CD4-positive, alpha-beta T cell treated with Interleukin-15 for 4 hours (primary cell): ENCODE results near the gene FGD5.

Source experiments
- DNase-seq: peaks from one replicate; pipeline ENCODE4 v3.0.0-alpha.2; 2020; ENCODE audit warnings: low spot score

FGD5 gene

GRCh38 chr3:14907043-14907966 is 88.5 kb downstream of the FGD5 start:
- no peak for DNase-seq

DNA sequence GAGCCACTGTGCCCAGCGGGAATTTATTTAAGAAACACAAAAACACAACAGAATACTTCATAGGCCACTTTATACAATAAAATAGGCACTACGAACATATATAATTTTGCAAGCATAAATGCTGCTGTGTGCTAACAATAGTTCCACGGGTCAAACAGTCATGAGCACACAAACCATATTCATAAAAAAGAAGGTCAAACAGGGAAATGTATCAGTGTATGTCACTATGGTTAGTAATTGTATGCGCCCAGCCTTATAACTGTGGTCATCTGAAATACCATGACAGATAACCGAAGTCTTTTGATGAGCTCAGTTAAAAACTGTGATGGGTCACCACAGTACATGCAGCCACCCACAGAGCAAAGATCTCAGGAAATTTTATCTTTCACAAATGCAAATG is 90.5 kb downstream of the FGD5 start:
- DNase-seq = no peak

DNA sequence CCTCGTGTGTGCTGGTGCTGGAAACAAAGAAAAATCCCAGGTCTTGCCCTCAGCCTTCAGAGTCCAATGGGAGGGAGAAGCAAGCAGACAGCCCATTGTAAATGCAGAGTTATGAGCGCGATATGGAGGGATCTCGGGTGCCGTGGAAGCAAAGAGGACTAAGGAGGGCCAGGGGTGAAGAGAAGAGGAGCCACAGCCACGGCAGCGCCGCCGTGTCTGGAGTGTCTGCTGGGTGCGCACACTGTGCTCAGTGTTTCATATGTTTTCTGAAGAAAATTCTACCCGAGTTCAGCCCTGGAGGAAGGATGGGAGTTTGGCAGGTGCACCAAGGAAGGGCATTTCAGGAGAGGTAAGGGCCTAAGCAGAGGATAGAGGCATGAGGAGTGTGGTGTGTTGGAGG is 92.9 kb downstream of the FGD5 start:
- DNase-seq = no peak

DNA sequence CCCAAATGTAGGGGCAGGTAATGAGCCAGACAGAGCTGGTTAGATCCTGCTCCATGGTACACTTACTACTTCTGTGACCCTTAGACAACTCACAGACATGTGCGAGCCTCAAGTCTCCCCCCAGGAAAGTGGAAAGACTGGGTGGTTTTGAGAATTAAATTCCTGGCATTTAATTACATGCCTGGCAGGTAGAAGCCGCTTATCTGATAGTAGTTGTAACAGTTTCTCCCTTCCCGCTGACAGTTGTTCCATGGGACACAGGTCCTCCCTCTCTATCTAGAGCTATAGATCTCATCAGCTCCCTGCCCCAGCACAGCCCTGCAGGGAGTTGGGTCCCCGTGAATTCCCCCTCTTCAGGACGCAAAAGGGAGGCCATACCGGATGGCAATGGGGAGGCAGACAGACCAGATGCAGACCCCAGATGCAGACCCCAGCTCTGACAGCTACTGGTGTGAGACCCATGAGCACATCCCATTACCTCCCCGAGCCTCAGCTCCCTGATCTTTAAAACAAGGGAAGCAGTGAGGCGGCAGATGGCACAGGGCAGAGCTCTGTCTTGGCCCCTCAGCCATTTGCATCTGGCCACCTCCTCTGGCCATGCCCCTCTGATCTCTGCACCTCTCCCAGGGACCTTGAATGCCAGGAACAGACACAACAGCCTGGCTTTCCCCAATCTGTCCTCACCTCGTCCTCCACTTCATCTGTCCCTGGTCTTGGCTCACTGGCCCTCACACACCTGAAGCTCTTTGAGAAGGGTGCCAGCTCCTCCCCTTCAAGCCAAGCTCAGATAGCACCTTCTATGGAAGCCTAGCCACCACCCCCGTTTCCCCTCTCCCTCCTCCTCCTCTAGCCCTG is 94.5 kb downstream of the FGD5 start:
- DNase-seq = no peak

DNA sequence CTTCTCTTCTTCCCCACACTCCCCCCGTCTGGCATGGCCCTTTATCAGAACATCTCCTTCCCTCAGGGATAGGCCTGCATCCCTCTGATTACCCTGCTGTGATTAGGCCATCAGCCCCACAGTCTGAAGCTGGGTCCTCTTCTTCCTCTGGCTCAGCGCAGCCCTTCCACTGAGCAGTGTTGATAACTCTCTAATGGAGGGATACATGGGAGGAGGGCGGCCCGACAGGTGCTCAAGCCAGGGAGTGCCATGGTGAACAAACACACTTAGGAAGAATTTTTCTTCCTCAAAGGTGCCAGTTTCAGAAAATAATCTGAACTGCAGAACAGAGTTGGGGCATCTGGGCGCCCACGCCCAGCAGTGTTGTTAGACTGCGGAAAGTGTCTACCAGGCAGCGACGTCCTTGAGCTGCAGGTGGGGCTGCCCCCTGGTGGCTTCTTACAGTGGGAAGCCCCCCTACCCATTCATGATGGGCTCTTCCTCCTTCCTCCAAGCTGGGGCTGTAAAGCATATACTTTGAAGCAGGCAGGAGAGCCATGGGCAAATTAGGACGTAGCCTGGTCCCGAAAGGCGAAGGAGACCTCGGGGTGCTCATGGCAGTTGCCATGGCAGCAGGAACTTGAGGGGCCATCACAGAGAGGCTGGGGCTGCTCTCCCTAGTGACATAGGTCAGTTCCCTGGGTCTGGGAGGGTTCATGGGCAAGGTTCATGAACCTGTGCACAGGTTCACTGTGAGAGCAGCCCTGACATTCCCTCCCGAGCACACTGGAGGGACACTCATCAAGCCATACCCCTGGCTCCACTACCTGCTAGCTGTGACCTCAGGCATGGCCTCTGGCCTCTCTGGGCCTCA is 95.4 kb downstream of the FGD5 start:
- DNase-seq = no peak

DNA sequence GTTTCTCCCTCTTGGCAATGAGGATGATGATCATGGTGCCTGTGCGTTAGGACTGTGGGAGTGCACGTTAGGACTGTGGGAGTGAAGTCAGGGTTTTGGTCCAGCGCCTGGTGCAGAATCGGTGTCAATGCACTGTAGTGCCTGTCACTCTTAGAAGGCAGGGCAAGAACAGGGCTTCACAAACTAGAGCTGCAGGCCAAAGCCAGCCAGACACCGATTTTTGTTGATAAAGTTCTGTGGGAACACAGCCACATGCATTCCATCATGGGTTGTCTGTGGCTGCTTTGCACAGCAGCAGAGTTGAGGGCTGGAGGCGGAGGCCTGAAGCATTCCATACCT is 96.0 kb downstream of the FGD5 start:
- no peak for DNase-seq

GRCh38 chr3:14915636-14916222 is 97.0 kb downstream of the FGD5 start:
- DNase-seq = peak; percentile 9

DNA sequence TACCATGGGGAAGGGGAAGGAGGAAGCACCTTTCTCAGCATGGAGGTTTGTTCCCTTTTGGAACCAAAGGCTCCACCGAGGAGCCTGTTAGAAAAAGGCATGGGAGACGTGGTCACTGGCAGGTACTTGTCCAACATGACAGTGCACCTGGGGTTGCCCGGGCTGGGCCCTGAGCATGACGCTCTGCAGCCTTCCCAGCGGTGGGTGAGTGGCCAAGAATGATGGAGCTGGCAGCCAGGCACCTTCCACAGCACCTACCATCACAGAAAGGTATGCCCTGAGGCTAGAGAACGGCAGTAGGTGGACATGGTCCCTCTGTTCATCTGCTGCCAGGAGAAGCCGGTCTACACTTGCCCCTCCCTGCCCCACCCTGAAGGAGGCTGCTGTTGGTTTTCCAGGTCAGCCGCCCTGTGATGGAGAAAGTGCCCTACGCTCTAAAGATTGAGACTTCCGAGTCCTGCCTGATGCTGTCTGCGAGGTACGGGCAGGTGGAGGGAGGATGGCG is 99.6 kb downstream of the FGD5 start:
- no peak for DNase-seq

GRCh38 chr3:14920536-14920935 is 101.8 kb downstream of the FGD5 start:
- no peak for DNase-seq

GRCh38 chr3:14921034-14921616 is 102.4 kb downstream of the FGD5 start:
- DNase-seq = peak; percentile 77

GRCh38 chr3:14921811-14922705 is 103.3 kb downstream of the FGD5 start:
- no peak for DNase-seq

GRCh38 chr3:14922863-14923262 is 104.1 kb downstream of the FGD5 start:
- no peak for DNase-seq

DNA sequence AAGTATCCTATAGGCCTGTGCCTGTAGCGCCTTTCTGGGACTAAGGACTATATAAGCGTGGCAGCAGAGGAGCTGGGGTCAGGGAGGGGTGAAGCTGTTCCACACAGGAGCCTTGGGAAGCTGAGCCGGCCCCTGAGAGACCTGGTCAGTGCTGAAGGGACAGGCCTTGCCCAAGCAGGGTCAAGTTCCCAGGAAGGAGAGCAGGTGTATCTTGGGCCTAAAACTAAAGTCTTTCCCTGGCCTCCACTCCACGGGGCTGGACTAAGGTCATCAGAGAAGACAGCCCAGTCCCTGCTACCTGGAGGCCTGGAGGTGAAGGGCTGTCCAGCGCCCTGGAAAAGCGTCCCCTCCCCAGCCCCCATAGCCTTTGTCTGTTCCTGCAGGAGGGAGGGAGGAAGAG is 104.7 kb downstream of the FGD5 start:
- DNase-seq = no peak

DNA sequence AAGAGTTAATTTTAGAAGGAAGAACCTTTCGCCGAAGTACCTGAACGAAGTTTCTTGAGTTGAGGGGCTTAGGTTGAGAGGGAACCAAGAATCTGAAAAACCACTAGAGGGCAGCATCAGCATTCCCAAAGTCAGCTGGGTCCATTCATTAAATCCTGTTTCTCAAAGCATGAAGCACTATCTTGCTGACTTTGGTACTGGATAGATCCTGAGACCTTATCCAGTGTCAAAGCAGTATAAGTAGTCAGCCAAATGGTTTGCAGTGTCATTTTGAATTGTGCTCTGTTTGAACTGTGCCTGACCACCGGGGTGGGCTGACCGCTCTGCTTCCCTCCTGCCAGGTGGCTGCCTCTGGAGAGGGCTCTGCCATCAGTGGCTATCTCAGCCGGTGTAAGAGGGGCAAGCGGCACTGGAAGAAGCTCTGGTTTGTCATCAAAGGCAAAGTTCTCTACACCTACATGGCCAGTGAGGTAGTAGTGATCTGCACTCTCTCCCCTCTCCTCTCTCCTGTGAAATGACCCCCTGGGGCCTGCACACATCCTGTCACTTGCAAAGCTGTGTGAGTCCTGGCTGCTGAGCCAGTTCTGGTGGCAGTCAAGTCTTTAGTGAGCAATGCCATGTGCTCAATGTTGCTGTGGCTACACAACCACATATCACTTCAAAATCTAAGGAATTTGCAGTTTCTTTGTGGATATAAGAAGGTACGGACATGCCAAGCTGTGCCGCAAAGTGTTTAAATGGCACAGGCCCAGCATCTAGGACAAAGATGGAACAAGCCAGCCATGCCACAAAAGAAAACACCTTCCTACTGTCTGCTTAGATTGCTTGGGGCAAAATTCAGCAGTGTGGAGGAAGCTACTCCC is 107.2 kb downstream of the FGD5 start:
- DNase-seq = peak; percentile 54

- DNase-seq = no peak
Observed at GRCh38 chr3:14926592-14926991, 107.8 kb downstream of the FGD5 start.

- DNase-seq = no peak
Observed at GRCh38 chr3:14927308-14927707, 108.5 kb downstream of the FGD5 start.

DNA sequence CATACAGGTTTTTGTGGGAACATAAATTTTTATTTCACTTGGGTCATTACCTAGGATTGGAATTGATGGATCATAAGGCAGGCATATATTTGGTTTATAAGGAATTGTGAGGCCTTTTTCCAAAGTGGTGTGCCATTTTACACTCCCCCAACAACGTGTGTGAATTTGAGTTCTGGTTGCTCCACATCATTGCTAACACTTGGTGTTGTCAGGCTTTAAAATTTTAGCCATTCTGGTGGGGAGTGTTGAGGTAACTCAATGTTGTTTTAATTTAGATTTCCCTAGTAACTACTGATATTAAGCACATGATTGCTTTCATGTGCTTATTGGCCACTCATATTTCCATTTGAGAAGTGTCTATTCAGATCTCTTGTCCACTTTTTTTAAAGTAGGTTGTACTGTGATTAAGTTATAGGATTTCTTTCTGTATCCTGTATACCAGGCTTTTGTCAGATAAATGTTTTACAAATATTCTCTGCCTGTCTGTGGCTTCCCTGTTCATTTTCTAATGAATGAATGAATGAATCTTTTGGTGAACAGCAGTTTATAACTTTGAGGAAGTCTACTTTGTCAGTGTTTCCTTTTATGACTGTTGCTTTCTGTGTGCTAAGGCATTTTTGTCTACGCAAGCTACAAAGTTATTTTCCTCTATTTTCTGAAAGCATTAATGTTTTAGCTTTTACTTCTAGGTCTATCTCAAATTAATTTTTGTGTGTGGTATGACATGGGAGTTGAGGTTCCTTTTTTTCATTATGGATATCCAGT is 110.7 kb downstream of the FGD5 start:
- no peak for DNase-seq

DNA sequence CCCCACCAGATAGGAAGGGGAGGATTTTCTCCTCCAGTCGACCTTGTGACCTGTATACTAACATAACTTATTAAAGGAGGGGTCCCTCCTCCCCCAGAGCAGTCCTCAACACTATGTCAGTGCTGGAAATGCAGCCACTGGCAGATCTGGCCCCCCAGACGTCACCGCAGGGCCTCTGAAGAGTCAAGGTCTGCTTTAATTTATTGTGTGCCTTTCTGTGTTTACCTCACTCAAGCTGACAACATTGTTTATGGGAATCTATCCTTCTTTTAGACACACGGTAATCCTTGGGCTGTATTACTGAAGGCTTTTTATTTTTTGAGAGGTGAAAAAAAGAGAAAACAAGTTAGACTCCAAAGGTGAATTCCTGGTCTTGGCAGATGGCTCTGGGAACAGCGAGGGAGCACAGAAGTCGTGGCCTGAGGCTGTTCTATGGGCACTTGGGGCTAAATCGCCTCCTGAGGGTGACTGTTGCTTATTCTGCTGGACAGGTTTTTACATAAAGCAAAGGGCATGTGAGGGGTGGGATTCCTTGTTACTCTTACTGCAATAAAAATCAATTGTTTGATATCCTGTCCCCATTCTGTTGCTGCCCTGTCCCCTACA is 115.2 kb downstream of the FGD5 start:
- DNase-seq = no peak
